ENCODE measurements around the gene AK4.

The AK4 gene

GRCh38 chr1:65255035-65255655 is 107.1 kb downstream of the AK4 start:
- DNase-seq: no peak

GRCh38 chr1:65255656-65256050 is 107.7 kb downstream of the AK4 start:
- DNase-seq: no peak

GRCh38 chr1:65256860-65257708 is 109.1 kb downstream of the AK4 start:
- DNase-seq: no peak

- DNase-seq: no peak
Observed at GRCh38 chr1:65258106-65258505, 110.1 kb downstream of the AK4 start.

GRCh38 chr1:65259816-65260215 is 111.8 kb downstream of the AK4 start:
- no peak for DNase-seq

GRCh38 chr1:65260851-65261473 is 113.0 kb downstream of the AK4 start:
- no peak for DNase-seq

- no peak for DNase-seq
Observed at GRCh38 chr1:65263286-65263685, 115.3 kb downstream of the AK4 start.

- DNase-seq: no peak
Observed at GRCh38 chr1:65264197-65264929, 116.4 kb downstream of the AK4 start.

- DNase-seq: no peak
Observed at GRCh38 chr1:65265296-65265650, 117.3 kb downstream of the AK4 start.

GRCh38 chr1:65265651-65266351 is 117.8 kb downstream of the AK4 start:
- DNase-seq: peak; percentile 36

GRCh38 chr1:65266476-65266875 is 118.5 kb downstream of the AK4 start:
- DNase-seq: no peak

GRCh38 chr1:65267271-65267670 is 119.3 kb downstream of the AK4 start:
- DNase-seq: no peak

- no peak for DNase-seq
Observed at GRCh38 chr1:65267683-65268082, 119.7 kb downstream of the AK4 start.

- DNase-seq: no peak
Observed at GRCh38 chr1:65269612-65270011, 121.6 kb downstream of the AK4 start.

- no peak for DNase-seq
Observed at GRCh38 chr1:65276197-65276939, 128.4 kb downstream of the AK4 start.

- no peak for DNase-seq
Observed at GRCh38 chr1:65277605-65278347, 129.8 kb downstream of the AK4 start.

GRCh38 chr1:65278376-65279069 is 130.5 kb downstream of the AK4 start:
- DNase-seq: no peak

GRCh38 chr1:65279070-65279779 is 131.2 kb downstream of the AK4 start:
- DNase-seq: no peak
